Measurements from ENCODE around the gene SH3PXD2A. TPM values are rescaled to one million over a fixed set of nuclear protein-coding genes. Genes with fewer than 3 reads are reported as not detected.

SH3PXD2A gene
- total RNA-seq, 1 experiment from 2014 or later, result 54.9 TPM

DNA sequence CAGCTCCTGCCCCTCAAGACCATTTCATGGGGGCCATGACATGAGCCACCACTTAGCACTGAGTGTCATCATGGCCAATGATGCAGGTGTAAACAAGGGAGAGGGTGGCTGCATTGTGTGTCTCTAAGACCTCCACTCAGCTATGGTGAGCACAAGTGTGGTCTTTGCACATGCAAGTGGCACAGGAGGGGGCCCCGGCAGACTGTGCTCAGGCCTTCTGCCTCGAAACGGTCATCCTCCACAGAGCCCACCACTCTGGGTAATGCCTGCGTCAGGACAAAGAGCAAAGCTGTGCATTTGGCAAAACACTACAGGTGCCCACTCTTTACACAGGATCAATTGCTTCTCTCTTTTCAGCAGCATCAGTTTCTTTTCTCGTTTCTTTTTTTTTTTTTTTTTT lies 125.5 kb downstream of the SH3PXD2A start:
- no peaks in the 10 kb centered on the region for H3K4me1 ChIP-seq (ENCODE audit: insufficient read depth, low read length, poor library complexity, severe bottlenecking)
- no TSS peak for BruUV-seq (replicated peaks)

DNA sequence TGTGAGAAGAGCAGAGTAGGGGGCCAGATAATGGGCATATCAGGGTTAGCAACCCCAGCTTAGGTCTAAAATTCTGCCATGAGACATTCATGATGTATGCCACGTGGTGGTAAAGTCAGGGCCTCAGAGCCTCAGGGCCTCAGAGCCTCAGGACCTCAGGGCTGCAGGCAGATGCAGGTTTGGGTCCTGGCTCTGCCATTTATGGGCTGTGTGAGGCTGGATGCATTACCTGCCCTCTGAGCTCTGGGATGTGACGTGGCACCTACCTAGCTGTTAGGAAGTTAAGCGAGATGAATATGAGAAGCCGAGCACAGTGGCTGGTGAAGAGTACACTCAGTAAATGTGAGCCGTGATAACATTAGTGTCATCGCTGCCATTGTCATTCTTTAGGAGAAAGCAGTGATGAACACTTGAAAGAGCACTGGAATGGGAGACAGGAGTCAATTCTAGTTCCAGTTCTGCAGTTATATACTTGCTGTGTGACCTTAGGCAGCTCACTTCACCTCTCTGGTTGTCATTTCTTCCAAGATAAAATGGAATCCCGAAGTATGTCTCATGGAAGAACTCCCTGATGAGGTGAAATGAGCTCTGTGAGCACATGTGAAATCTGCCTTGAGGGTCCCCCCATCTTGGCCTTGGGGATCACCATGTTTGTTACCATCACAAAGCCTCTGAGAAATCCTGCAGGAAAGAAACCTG lies 127.2 kb downstream of the SH3PXD2A start:
- CTCF ChIA-PET, result no interaction called here
- DNase-seq (ENCODE audit: low spot score), result no peak
- TF ChIP-seq EZH2 (IDR thresholded peaks at IDR 0.05; ENCODE audit: borderline replicate concordance, low read depth, low read length, poor library complexity, severe bottlenecking), result no peak
- no peak for TF ChIP-seq CTCF (conservative IDR thresholded peaks at IDR 0.05; ENCODE audit: low read depth, low read length)
- Histone ChIP-seq H3K9me3 (ENCODE audit: low read depth, low read length, poor library complexity, severe bottlenecking) (no peaks in the 10 kb centered on the region), H3K36me3 (ENCODE audit: insufficient read depth, low read length, poor library complexity, severe bottlenecking) (peaks cover 10% of the 10 kb centered on the region), H3K4me3 (ENCODE audit: low read depth, low read length, poor library complexity, severe bottlenecking) (no peak overlapping the region), H3K27me3 (replicated peaks; ENCODE audit: insufficient read depth, low read depth, low read length, poor library complexity) (no peaks in the 10 kb centered on the region), H3K4me1 (ENCODE audit: insufficient read depth, low read length, poor library complexity, severe bottlenecking) (no peaks in the 10 kb centered on the region), H3K27ac (ENCODE audit: low read depth, low read length, poor library complexity, severe bottlenecking) (no peak overlapping the region)
- POLR2A ChIA-PET (ENCODE audit: low non-redundant PET), result no interaction called here
- intact Hi-C loops (cut with micrococcal nuclease; ENCODE audit: unreplicated experiment), result no loop called here
- no TSS peak for BruUV-seq (replicated peaks)

More for the DNA sequence above, 125.5 kb downstream of the SH3PXD2A start:
- Histone ChIP-seq H3K27ac (ENCODE audit: low read depth, low read length, poor library complexity, severe bottlenecking) (no peak overlapping the region), H3K36me3 (ENCODE audit: insufficient read depth, low read length, poor library complexity, severe bottlenecking) (no peaks in the 10 kb centered on the region), H3K9me3 (ENCODE audit: low read depth, low read length, poor library complexity, severe bottlenecking) (no peaks in the 10 kb centered on the region), H3K27me3 (replicated peaks; ENCODE audit: insufficient read depth, low read depth, low read length, poor library complexity) (no peaks in the 10 kb centered on the region), H3K4me3 (ENCODE audit: low read depth, low read length, poor library complexity, severe bottlenecking) (no peak overlapping the region)
- no peak for TF ChIP-seq CTCF (conservative IDR thresholded peaks at IDR 0.05; ENCODE audit: low read depth, low read length)
- TF ChIP-seq EZH2 (IDR thresholded peaks at IDR 0.05; ENCODE audit: borderline replicate concordance, low read depth, low read length, poor library complexity, severe bottlenecking), result no peak
- intact Hi-C loops (cut with micrococcal nuclease; ENCODE audit: unreplicated experiment), result no loop called here
- ChIA-PET CTCF (no interaction called here), POLR2A (ENCODE audit: low non-redundant PET) (no interaction called here)
- DNase-seq (ENCODE audit: low spot score), result no peak

- no TSS peak for BruUV-seq (replicated peaks)
- no peaks in the 10 kb centered on the region for H3K27me3 ChIP-seq (replicated peaks; ENCODE audit: insufficient read depth, low read depth, low read length, poor library complexity)
- H3K9me3 ChIP-seq (ENCODE audit: low read depth, low read length, poor library complexity, severe bottlenecking), result no peaks in the 10 kb centered on the region
- H3K27ac ChIP-seq (ENCODE audit: low read depth, low read length, poor library complexity, severe bottlenecking), result no peak overlapping the region
- no peaks in the 10 kb centered on the region for H3K4me1 ChIP-seq (ENCODE audit: insufficient read depth, low read length, poor library complexity, severe bottlenecking)
- H3K36me3 ChIP-seq (ENCODE audit: insufficient read depth, low read length, poor library complexity, severe bottlenecking), result peaks cover 12% of the 10 kb centered on the region
- CTCF ChIA-PET, result no interaction called here
- no peak for TF ChIP-seq CTCF (conservative IDR thresholded peaks at IDR 0.05; ENCODE audit: low read depth, low read length)
- no peak for TF ChIP-seq EZH2 (IDR thresholded peaks at IDR 0.05; ENCODE audit: borderline replicate concordance, low read depth, low read length, poor library complexity, severe bottlenecking)
- no peak for DNase-seq (ENCODE audit: low spot score)
- intact Hi-C loops (cut with micrococcal nuclease; ENCODE audit: unreplicated experiment), result no loop called here
- POLR2A ChIA-PET (ENCODE audit: low non-redundant PET), result no interaction called here
- H3K4me3 ChIP-seq (ENCODE audit: low read depth, low read length, poor library complexity, severe bottlenecking), result no peak overlapping the region
Observed at GRCh38 chr10:103727546-103727963, 127.8 kb downstream of the SH3PXD2A start.
